B cell (primary cell): Measurements from ENCODE around the gene KRTAP5-7. TPM values are rescaled to one million over a fixed set of nuclear protein-coding genes. Genes with fewer than 3 reads are reported as not detected.

Experiments
- ATAC-seq: fragments of 200-7000 bp; cut with Tn5 transposase; one replicate; pipeline ENCODE4 v1.10.0; 2021; ENCODE audit warnings: low read depth, mild to moderate bottlenecking, moderate number of reproducible peaks, moderate library complexity
- CTCF ChIA-PET: fragments of 350-600 bp; sonication (Branson Sonifier 250); formaldehyde crosslinking; loops from one replicate; lab custom pipeline; 2021; ENCODE audit warnings: antibody characterized with exemption, inconsistent platforms; lab: Charles Lee
- POLR2A ChIA-PET: fragments of 350-600 bp; sonication (Branson Sonifier 250); formaldehyde crosslinking; loops from one replicate; lab custom pipeline; 2021; ENCODE audit warnings: antibody characterized with exemption; lab: Charles Lee
- DNase-seq: peaks from one replicate; pipeline ENCODE4 v3.0.0; 2013
- H2AFZ ChIP-seq: 2 replicates; pipeline ENCODE4 v1.6.1; 2012; ENCODE audit warnings: mild to moderate bottlenecking, low read depth, low read length; ENCODE audit not compliant: insufficient read depth, poor library complexity, severe bottlenecking
- H3K27ac ChIP-seq, 2 donors: 1 replicate in 1 of 2; 2 replicates in 1 of 2; pipeline ENCODE4 v1.5.1; 2012 to 2013; ENCODE audit warnings: low read length in 2 of 2, mild to moderate bottlenecking in 2 of 2, moderate library complexity in 1 of 2
- H3K27me3 ChIP-seq, 4 experiments: fragments of 200-600 bp in 1 of 4; sonication (generic) in 1 of 4; replicated peaks in 1 of 4; 1 replicate in 2 of 4; 2 replicates in 2 of 4; pipeline versions ENCODE4 v1.6.1 to v1.7.0; 2013 to 2016; ENCODE audit warnings: low read length in 3 of 4, mild to moderate bottlenecking in 2 of 4, mixed read lengths in 1 of 4, moderate library complexity in 1 of 4; ENCODE audit not compliant: insufficient read depth in 4 of 4, control insufficient read depth in 3 of 4; ENCODE audit errors: control extremely low read depth in 1 of 4
- H3K36me3 ChIP-seq, 2 experiments: replicated peaks in 1 of 2; 1 replicate in 1 of 2; 2 replicates in 1 of 2; pipeline versions ENCODE4 v1.6.1 to v1.7.1; 2013; ENCODE audit warnings: low read length in 1 of 2; ENCODE audit not compliant: insufficient read depth in 2 of 2, control insufficient read depth in 1 of 2; ENCODE audit errors: control extremely low read depth in 1 of 2, extremely low read depth in 1 of 2
- H3K4me1 ChIP-seq, 2 donors: fragments of 200-600 bp in 1 of 2; sonication (generic) in 1 of 2; 1 replicate in 1 of 2; 2 replicates in 1 of 2; pipeline versions ENCODE4 v1.5.1 to v1.6.1; 2013 to 2017; ENCODE audit warnings: low read length in 2 of 2; ENCODE audit not compliant: control insufficient read depth in 2 of 2, insufficient read depth in 2 of 2
- H3K4me2 ChIP-seq: replicated peaks from 2 replicates; pipeline ENCODE3; 2012; ENCODE audit warnings: mild to moderate bottlenecking, low read depth, low read length; ENCODE audit not compliant: poor library complexity, severe bottlenecking
- H3K4me3 ChIP-seq, 5 experiments: fragments of 200-600 bp in 1 of 5; sonication (generic) in 1 of 5; 1 replicate in 3 of 5; 2 replicates in 2 of 5; pipeline versions ENCODE4 v1.5.1 to v1.7.0; 2011 to 2016; ENCODE audit warnings: low read length in 4 of 5, mild to moderate bottlenecking in 4 of 5, low read depth in 2 of 5, control low read depth in 1 of 5, moderate library complexity in 1 of 5; ENCODE audit not compliant: insufficient read depth in 1 of 5; ENCODE audit errors: control extremely low read depth in 1 of 5, extremely low read depth in 1 of 5
- H3K79me2 ChIP-seq: fragments of 200-600 bp; sonication (generic); one replicate; pipeline ENCODE4 v1.6.0; 2016; ENCODE audit warnings: low read length; ENCODE audit not compliant: control insufficient read depth, insufficient read depth
- H3K9ac ChIP-seq: fragments of 200-600 bp; sonication (generic); 2 replicates; pipeline ENCODE4 v1.6.1; 2017; ENCODE audit warnings: mild to moderate bottlenecking, low read length, moderate library complexity
- H3K9me3 ChIP-seq, 3 donors: one replicate each; pipeline versions ENCODE4 v1.6.1 to v1.7.1; 2013; ENCODE audit warnings: low read length in 2 of 3; ENCODE audit not compliant: control insufficient read depth in 2 of 3, insufficient read depth in 1 of 3; ENCODE audit errors: control extremely low read depth in 1 of 3
- H4K20me1 ChIP-seq: 2 replicates; pipeline ENCODE4 v1.6.0; 2012; ENCODE audit warnings: mild to moderate bottlenecking, low read length; ENCODE audit not compliant: insufficient read depth, control insufficient read depth, poor library complexity, severe bottlenecking
- H3K27ac Mint-ChIP-seq: one replicate; pipeline ENCODE4 v1.8.0; 2021; ENCODE audit warnings: mixed read lengths
- H3K27me3 Mint-ChIP-seq: one replicate; pipeline ENCODE4 v1.8.0; 2021; ENCODE audit warnings: mixed read lengths
- H3K4me1 Mint-ChIP-seq: one replicate; pipeline ENCODE4 v1.8.0; 2021; ENCODE audit warnings: mixed read lengths
- H3K4me3 Mint-ChIP-seq: one replicate; pipeline ENCODE4 v1.8.0; 2021; ENCODE audit warnings: mixed read lengths
- H3K9me3 Mint-ChIP-seq: one replicate; pipeline ENCODE4 v1.8.0; 2022; ENCODE audit warnings: mixed read lengths; ENCODE audit not compliant: insufficient read depth
- EZH2 ChIP-seq: IDR thresholded peaks from 2 replicates; pipeline ENCODE4 v1.6.1; 2012; ENCODE audit warnings: borderline replicate concordance, low read depth, mild to moderate bottlenecking, moderate library complexity, low read length; ENCODE audit not compliant: insufficient read depth, poor library complexity, severe bottlenecking
- WGBS: methylation state at CpG from one replicate; pipeline ENCODE4 v1.1.5; 2013; ENCODE audit warnings: missing lambda C conversion rate; ENCODE audit not compliant: insufficient coverage; 5-methylcytosine and 5-hydroxymethylcytosine counted together
- intact Hi-C: fragments of 100-400 bp; cut with micrococcal nuclease; formaldehyde crosslinking; loops from one replicate; pipeline ENCODE4 v1.10.0; 2022
- polyA plus RNA-seq: library from polyadenylated mRNA; depleted of rRNA; stranded (reverse); fragments of >200 nt; gene quantifications from 2 replicates; pipeline ENCODE4 v1.2.3, GENCODE V29; 2012
- total RNA-seq, 2 donors: library from RNA; stranded (reverse); fragments of 120-200 nt in 1 of 2; gene quantifications; 1 replicate in 1 of 2; 2 replicates in 1 of 2; pipeline versions ENCODE4 v1.2.3 to v1.2.4, GENCODE V29; 2013 to 2022
- TF ChIP-seq, protein P1 (sequence below): fragments of 200-600 bp; IDR thresholded peaks from one replicate; pipeline ENCODE4 v1.8.0; 2022; ENCODE audit warnings: antibody characterized with exemption, mild to moderate bottlenecking

The KRTAP5-7 gene
- total and polyA plus RNA-seq, 2 donors (not counting 1 experiment from before 2014, with no cell fraction given), result 0.10 to 0.59 TPM

DNA sequence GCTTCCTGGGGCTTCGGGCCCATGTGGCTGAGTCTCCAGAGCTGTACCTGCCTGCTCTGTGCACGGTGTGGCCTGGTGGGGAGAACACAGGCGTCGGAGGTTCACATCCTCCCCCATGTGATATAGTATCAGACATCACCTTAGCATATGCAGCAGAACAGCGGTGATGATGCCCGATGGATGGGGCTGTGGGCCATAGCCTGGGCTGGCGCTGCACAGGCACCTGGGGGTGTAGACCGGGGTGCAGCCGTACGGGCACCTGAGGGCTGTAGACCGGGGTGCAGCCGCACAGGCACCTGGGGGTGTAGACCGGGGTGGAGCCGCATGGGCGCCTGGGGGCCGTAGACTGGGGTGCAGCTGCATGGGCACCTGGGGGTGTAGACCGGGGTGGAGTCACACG, 44.9 kb upstream of the KRTAP5-7 start:
- no peak overlapping the region for H3K9ac ChIP-seq
- Mint-ChIP-seq H3K27ac (no peak overlapping the region), H3K4me1 (no peaks in the 10 kb centered on the region), H3K9me3 (no peaks in the 10 kb centered on the region), H3K4me3 (no peak overlapping the region), H3K27me3 (no peaks in the 10 kb centered on the region)
- no peaks in the 10 kb centered on the region for H3K9me3 ChIP-seq
- no peak overlapping the region for H3K4me3 ChIP-seq
- no peaks in the 10 kb centered on the region for H3K27me3 ChIP-seq
- no peak overlapping the region for H2AFZ ChIP-seq
- H4K20me1 ChIP-seq, result no peaks in the 10 kb centered on the region
- no peak overlapping the region for H3K4me2 ChIP-seq
- ATAC-seq (no peak), DNase-seq (no peak)
- H3K79me2 ChIP-seq, result no peaks in the 10 kb centered on the region
- H3K4me1 ChIP-seq, result no peaks in the 10 kb centered on the region
- peaks cover 1 to 86% of the 10 kb centered on the region in 2 experiments for H3K36me3 ChIP-seq
- POLR2A ChIA-PET, result no interaction called here
- WGBS, result 97% methylated on average over 15 of the region's 18 CpGs
- intact Hi-C loops, result no loop called here
- TF ChIP-seq, protein P1, sequence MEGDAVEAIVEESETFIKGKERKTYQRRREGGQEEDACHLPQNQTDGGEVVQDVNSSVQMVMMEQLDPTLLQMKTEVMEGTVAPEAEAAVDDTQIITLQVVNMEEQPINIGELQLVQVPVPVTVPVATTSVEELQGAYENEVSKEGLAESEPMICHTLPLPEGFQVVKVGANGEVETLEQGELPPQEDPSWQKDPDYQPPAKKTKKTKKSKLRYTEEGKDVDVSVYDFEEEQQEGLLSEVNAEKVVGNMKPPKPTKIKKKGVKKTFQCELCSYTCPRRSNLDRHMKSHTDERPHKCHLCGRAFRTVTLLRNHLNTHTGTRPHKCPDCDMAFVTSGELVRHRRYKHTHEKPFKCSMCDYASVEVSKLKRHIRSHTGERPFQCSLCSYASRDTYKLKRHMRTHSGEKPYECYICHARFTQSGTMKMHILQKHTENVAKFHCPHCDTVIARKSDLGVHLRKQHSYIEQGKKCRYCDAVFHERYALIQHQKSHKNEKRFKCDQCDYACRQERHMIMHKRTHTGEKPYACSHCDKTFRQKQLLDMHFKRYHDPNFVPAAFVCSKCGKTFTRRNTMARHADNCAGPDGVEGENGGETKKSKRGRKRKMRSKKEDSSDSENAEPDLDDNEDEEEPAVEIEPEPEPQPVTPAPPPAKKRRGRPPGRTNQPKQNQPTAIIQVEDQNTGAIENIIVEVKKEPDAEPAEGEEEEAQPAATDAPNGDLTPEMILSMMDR, result no peak
- TF ChIP-seq EZH2, result no peak
- no peak overlapping the region for H3K27ac ChIP-seq
- CTCF ChIA-PET, result no interaction called here

DNA sequence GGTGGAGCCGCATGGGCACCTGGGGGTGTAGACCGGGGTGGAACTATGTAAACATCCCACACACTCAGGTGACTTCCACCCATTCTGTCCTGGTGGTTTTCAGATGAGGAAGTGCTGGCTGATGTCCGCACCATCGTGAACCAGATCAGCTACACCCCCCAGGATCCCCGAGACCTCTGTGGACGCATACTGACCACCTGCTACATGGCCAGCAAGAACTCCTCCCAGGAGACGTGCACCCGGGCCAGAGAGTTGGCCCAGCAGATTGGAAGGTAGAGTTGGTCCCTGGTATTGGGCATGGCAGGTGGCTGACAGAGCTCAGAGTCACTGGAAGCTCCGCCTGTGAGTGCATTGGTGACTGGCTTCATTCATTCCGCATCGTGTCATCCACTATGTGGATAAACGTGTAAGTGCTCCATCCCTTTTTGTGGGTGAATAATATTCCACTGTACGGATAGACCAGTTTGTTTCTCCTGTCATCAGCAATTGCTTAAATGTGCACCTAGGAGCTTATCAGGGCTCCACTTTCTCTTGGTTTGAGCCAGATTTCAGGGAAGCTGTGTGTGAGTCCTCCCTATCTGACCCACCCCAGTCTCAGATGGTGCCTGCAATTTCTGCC, 44.2 kb upstream of the KRTAP5-7 start:
- H3K27me3 Mint-ChIP-seq, result no peaks in the 10 kb centered on the region
- POLR2A ChIA-PET, result no interaction called here
- TF ChIP-seq, protein P1, result no peak
- TF ChIP-seq EZH2, result no peak
- peaks cover 1 to 81% of the 10 kb centered on the region in 2 experiments for H3K36me3 ChIP-seq
- intact Hi-C loops, result no loop called here
- no peak overlapping the region for H3K4me3 Mint-ChIP-seq
- H3K4me2 ChIP-seq, result no peak overlapping the region
- H3K27ac Mint-ChIP-seq, result no peak overlapping the region
- H3K27me3 ChIP-seq, result no peaks in the 10 kb centered on the region
- no peaks in the 10 kb centered on the region for H3K9me3 ChIP-seq
- no peaks in the 10 kb centered on the region for H3K4me1 ChIP-seq
- ATAC-seq, result no peak
- H3K9me3 Mint-ChIP-seq, result no peaks in the 10 kb centered on the region
- no peak overlapping the region for H3K9ac ChIP-seq
- no peak overlapping the region for H3K4me3 ChIP-seq
- no peak for DNase-seq
- no peaks in the 10 kb centered on the region for H3K4me1 Mint-ChIP-seq
- 100% methylated on average over 8 of the region's 13 CpGs for WGBS
- no peak overlapping the region for H2AFZ ChIP-seq
- no peaks in the 10 kb centered on the region for H3K79me2 ChIP-seq
- CTCF ChIA-PET, result no interaction called here
- no peaks in the 10 kb centered on the region for H4K20me1 ChIP-seq
- no peak overlapping the region for H3K27ac ChIP-seq
